Common myeloid progenitor, CD34-positive (primary cell): ENCODE measurements around the gene PRKAG2.

Experiments used
- CTCF ChIA-PET: fragments of 350-600 bp; sonication (Branson Sonifier 250); formaldehyde crosslinking; loops from one replicate; lab custom pipeline; 2021; ENCODE audit warnings: antibody characterized with exemption; lab: Charles Lee
- POLR2A ChIA-PET: fragments of 350-600 bp; sonication (Branson Sonifier 250); formaldehyde crosslinking; loops from one replicate; lab custom pipeline; 2021; ENCODE audit warnings: antibody characterized with exemption; lab: Charles Lee
- DNase-seq, 3 donors: peaks; one replicate each; pipeline versions ENCODE4 v3.0.0 to v3.0.0-alpha.2; 2013
- H3K27ac ChIP-seq, 2 experiments: 1 replicate in 1 of 2; 2 replicates in 1 of 2; pipeline ENCODE4 v1.7.0; 2013; ENCODE audit warnings: inconsistent platforms in 2 of 2, low read length in 2 of 2, mild to moderate bottlenecking in 2 of 2, low read depth in 1 of 2, moderate library complexity in 1 of 2; ENCODE audit not compliant: severe bottlenecking in 2 of 2, insufficient read depth in 1 of 2, poor library complexity in 1 of 2
- H3K27me3 ChIP-seq, 5 experiments: replicated peaks in 2 of 5; 1 replicate in 3 of 5; 2 replicates in 2 of 5; pipeline versions ENCODE4 v1.6.1 to v1.7.0; 2013; ENCODE audit warnings: low read length in 4 of 5, mild to moderate bottlenecking in 2 of 5, moderate library complexity in 2 of 5, inconsistent platforms in 1 of 5; ENCODE audit not compliant: insufficient read depth in 5 of 5, control insufficient read depth in 4 of 5
- H3K36me3 ChIP-seq, 4 experiments: 1 replicate in 2 of 4; 2 replicates in 2 of 4; pipeline versions ENCODE4 v1.6.1 to v1.7.0; 2013; ENCODE audit warnings: low read length in 3 of 4, control low read depth in 1 of 4, mild to moderate bottlenecking in 1 of 4; ENCODE audit not compliant: control insufficient read depth in 4 of 4, insufficient read depth in 4 of 4
- H3K4me1 ChIP-seq, 4 experiments: 1 replicate in 3 of 4; 2 replicates in 1 of 4; pipeline versions ENCODE4 v1.6.1 to v1.7.1; 2013; ENCODE audit warnings: low read length in 3 of 4, mild to moderate bottlenecking in 3 of 4, control low read depth in 1 of 4, inconsistent platforms in 1 of 4, moderate library complexity in 1 of 4; ENCODE audit not compliant: control insufficient read depth in 4 of 4, insufficient read depth in 4 of 4; ENCODE audit errors: control extremely low read depth in 1 of 4
- H3K4me3 ChIP-seq, 7 experiments: 1 replicate in 4 of 7; 2 replicates in 3 of 7; pipeline versions ENCODE4 v1.5.1 to v1.7.0; 2013; ENCODE audit warnings: mild to moderate bottlenecking in 7 of 7, low read length in 6 of 7, moderate library complexity in 6 of 7, inconsistent platforms in 2 of 7, low read depth in 2 of 7, control low read depth in 1 of 7; ENCODE audit not compliant: insufficient read depth in 4 of 7, control insufficient read depth in 1 of 7; ENCODE audit errors: extremely low read depth in 1 of 7
- H3K9me3 ChIP-seq, 5 experiments: 1 replicate in 4 of 5; 2 replicates in 1 of 5; pipeline versions ENCODE4 v1.6.1 to v1.7.1; 2013; ENCODE audit warnings: low read length in 4 of 5, mild to moderate bottlenecking in 2 of 5, inconsistent platforms in 1 of 5, low read depth in 1 of 5, moderate library complexity in 1 of 5; ENCODE audit not compliant: control insufficient read depth in 4 of 5, insufficient read depth in 2 of 5; ENCODE audit errors: control extremely low read depth in 1 of 5
- WGBS: methylation state at CpG from one replicate; pipeline ENCODE4 v1.1.5; 2013; ENCODE audit not compliant: insufficient coverage; 5-methylcytosine and 5-hydroxymethylcytosine counted together

The PRKAG2 gene

GRCh38 chr7:151699928-151700319 lies 177.0 kb downstream of the PRKAG2 start:
- POLR2A ChIA-PET = no interaction called here

GRCh38 chr7:151699147-151699927 lies 177.6 kb downstream of the PRKAG2 start:
- ChIA-PET POLR2A (no interaction called here), CTCF (interaction anchor here (0.8 to 1.6 kb wide), 5 partner anchors 18 to 103 kb away, joined by 3 to 6 read pairs (median 3); no protein-coding TSS in a partner anchor)
- Histone ChIP-seq H3K36me3 (peaks cover 0 to 2% (median 0%) of the 10 kb centered on the region in 4 experiments), H3K4me1 (peaks cover 0 to 32% (median 12%) of the 10 kb centered on the region in 4 experiments), H3K27me3 (no peaks in the 10 kb centered on the region), H3K27ac (no peak overlapping the region), H3K9me3 (no peaks in the 10 kb centered on the region), H3K4me3 (peak overlapping the region in 1 of 7 experiments; percentile 40)
- DNase-seq = peak in 2 of 3 donors; percentile 52 to 76
- WGBS = 63% methylated on average over 15 of the region's 16 CpGs

More at GRCh38 chr7:151699928-151700319, 177.0 kb downstream of the PRKAG2 start:
- 16% methylated on average over 10 of the region's 10 CpGs for WGBS
- Histone ChIP-seq H3K27me3 (no peaks in the 10 kb centered on the region), H3K4me3 (peak overlapping the region in 1 of 7 experiments; percentile 40), H3K4me1 (peaks cover 0 to 32% (median 12%) of the 10 kb centered on the region in 4 experiments), H3K27ac (no peak overlapping the region), H3K36me3 (no peaks in the 10 kb centered on the region), H3K9me3 (no peaks in the 10 kb centered on the region)
- CTCF ChIA-PET = interaction anchor here (0.8 to 1.6 kb wide), 2 partner anchors 54 to 61 kb away, joined by 3 read pairs; no protein-coding TSS in a partner anchor
- peak; percentile 63 to 93 (median 89) for DNase-seq

- CTCF ChIA-PET = interaction anchor here (1.2 to 2.4 kb wide), 5 partner anchors 14 to 82 kb away, joined by 3 to 6 read pairs (median 4); no protein-coding TSS in a partner anchor
- WGBS = 92% methylated on average over 5 of the region's 5 CpGs
Observed at GRCh38 chr7:151697942-151698341, 179.0 kb downstream of the PRKAG2 start.

GRCh38 chr7:151697515-151697895 lies 179.4 kb downstream of the PRKAG2 start:
- H3K4me3 ChIP-seq = no peak overlapping the region
- H3K9me3 ChIP-seq = no peaks in the 10 kb centered on the region
- peaks cover 0 to 2% (median 0%) of the 10 kb centered on the region in 4 experiments for H3K36me3 ChIP-seq
- H3K27ac ChIP-seq = no peak overlapping the region
- ChIA-PET POLR2A (no interaction called here), CTCF (interaction anchor here (1.0 to 2.6 kb wide), 6 partner anchors 9 to 82 kb away, joined by 3 to 7 read pairs (median 5); no protein-coding TSS in a partner anchor)
- DNase-seq = no peak
- no peaks in the 10 kb centered on the region for H3K27me3 ChIP-seq
- H3K4me1 ChIP-seq = peaks cover 0 to 30% (median 12%) of the 10 kb centered on the region in 4 experiments
- 98% methylated on average over 8 of the region's 10 CpGs for WGBS

More at GRCh38 chr7:151697942-151698341, 179.0 kb downstream of the PRKAG2 start:
- no peak overlapping the region for H3K27ac ChIP-seq
- no peak overlapping the region for H3K4me3 ChIP-seq
- no peaks in the 10 kb centered on the region for H3K27me3 ChIP-seq
- peaks cover 0 to 2% (median 0%) of the 10 kb centered on the region in 4 experiments for H3K36me3 ChIP-seq
- POLR2A ChIA-PET = no interaction called here
- no peaks in the 10 kb centered on the region for H3K9me3 ChIP-seq
- H3K4me1 ChIP-seq = peaks cover 0 to 32% (median 12%) of the 10 kb centered on the region in 4 experiments
- no peak for DNase-seq

- no peaks in the 10 kb centered on the region for H3K27me3 ChIP-seq
- ChIA-PET POLR2A (no interaction called here), CTCF (interaction anchor here (1.0 to 2.6 kb wide), 5 partner anchors 10 to 81 kb away, joined by 3 to 7 read pairs (median 4); no protein-coding TSS in a partner anchor)
- 98% methylated on average over 14 of the region's 18 CpGs for WGBS
- no peak for DNase-seq
- no peak overlapping the region for H3K4me3 ChIP-seq
- H3K4me1 ChIP-seq = peaks cover 0 to 29% (median 12%) of the 10 kb centered on the region in 4 experiments
- no peak overlapping the region for H3K27ac ChIP-seq
- no peaks in the 10 kb centered on the region for H3K9me3 ChIP-seq
- peaks cover 0 to 2% (median 0%) of the 10 kb centered on the region in 4 experiments for H3K36me3 ChIP-seq
Observed at GRCh38 chr7:151696721-151697514, 180.0 kb downstream of the PRKAG2 start.

GRCh38 chr7:151695951-151696541 lies 180.9 kb downstream of the PRKAG2 start:
- DNase-seq = no peak
- Histone ChIP-seq H3K9me3 (peaks cover 0 to 1% (median 0%) of the 10 kb centered on the region in 5 experiments), H3K36me3 (peaks cover 0 to 2% (median 0%) of the 10 kb centered on the region in 4 experiments), H3K27ac (no peak overlapping the region), H3K27me3 (no peaks in the 10 kb centered on the region), H3K4me3 (no peak overlapping the region), H3K4me1 (peaks cover 0 to 29% (median 12%) of the 10 kb centered on the region in 4 experiments)
- 89% methylated on average over 23 of the region's 24 CpGs for WGBS
- ChIA-PET POLR2A (no interaction called here), CTCF (interaction anchor here (0.8 to 2.6 kb wide), 6 partner anchors 9 to 71 kb away, joined by 3 to 7 read pairs (median 3); no protein-coding TSS in a partner anchor)
